Activated CD8-positive, alpha-beta memory T cell treated with anti-CD3 and anti-CD28 coated beads, Interleukin-2, amount 50 U/mL, for 1 hour (primary cell): ENCODE results near the gene USP35.
"Not testable (repeated sequence)": the region's sequence is repeated elsewhere in the genome, so short reads cannot be mapped to it uniquely, and the experiment has no call there.

ENCODE experiments used
- DNase-seq: peaks from one replicate; pipeline ENCODE4 v3.0.0-alpha.2; 2020; ENCODE audit errors: extremely low read depth

USP35 gene

DNA sequence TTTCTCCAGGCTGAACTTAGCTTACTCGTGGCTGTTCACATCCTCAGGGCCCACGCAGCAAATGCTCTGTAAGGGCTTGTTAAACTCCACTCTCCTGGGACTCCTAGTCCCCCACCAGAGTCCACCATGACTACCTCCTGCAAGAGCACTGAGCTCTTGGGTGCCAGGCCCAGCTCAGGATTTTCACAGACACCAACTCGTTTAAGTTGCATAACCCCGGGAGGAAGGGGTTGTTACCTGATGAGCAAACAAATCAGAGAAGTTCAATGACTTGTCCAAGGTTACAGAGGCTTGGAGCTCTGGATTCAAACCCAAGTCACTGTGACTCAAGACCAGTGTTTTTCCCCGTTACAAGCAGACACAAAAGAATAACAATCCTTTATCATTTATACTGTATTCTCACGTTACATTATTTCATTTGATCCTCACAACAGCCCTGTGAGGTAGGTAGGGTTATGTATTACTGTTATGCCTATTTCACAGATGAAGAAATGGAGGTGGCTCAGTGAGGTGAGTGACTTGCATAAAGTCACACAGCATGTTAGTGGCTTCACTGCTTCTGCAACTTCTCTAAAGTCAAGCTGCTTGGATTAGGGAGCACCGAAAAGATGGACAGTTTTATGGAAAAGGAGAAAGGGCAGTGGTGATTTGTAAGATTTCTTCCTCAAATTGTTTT is 17.7 kb upstream of the USP35 start:
- no peak for DNase-seq

DNA sequence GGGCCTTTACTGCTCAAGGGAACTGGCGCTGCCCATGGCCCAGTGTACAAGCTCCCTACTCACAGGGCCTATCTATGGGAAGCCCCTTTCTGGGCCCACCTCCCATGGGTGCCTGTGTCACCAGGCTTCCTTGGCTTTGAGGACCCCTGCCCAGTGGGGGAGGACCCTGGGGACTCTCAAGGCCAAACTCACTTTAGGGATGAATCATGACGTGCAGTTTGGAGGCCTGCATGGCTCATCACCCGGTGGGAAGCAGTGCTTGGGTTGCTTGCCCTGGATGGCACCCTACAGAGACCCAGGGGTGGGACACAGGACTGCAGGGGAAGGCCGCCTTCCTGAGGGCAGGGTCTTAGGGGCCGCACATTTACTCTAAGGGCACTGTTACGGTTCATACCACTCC is 16.8 kb upstream of the USP35 start:
- DNase-seq = no peak

DNA sequence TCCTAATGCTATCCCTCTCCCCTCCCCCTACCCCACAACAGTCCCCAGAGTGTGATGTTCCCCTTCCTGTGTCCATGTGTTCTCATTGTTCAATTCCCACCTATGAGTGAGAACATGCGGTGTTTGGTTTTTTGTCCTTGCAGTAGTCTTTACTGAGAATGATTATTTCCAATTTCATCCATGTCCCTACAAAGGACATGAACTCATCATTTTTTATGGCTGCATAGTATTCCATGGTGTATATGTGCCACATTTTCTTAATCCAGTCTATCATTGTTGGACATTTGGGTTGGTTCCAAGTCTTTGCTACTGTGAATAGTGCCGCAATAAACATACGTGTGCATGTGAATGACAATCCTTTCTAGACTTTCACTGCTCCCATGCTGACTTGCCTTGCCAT is 12.9 kb upstream of the USP35 start:
- not testable (repeated sequence) for DNase-seq

GRCh38 chr11:78176605-78177141 is 12.0 kb upstream of the USP35 start:
- DNase-seq = no peak

DNA sequence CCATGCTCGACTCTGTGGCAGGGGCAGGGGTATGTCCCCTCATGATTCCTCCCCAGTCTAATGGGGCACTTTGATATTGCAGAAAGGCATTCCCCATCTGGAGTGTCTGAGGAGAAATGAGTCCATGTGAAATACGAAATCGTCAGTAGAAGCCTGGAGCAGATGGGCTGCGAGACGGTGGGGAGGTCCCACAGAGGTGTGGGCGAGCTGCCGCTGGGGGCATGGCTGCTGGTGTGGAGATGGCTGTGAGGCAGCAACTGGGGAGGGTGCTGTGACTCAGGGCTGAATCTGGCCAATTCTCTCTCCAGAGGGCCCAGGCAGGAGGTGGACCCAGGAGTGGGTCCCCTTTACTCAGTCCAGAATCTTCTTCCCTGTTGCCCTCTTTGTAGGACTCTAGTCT is 11.5 kb upstream of the USP35 start:
- no peak for DNase-seq

- DNase-seq = no peak
These were observed 9.2 kb upstream of the USP35 start for GRCh38 chr11:78179459-78180071.

DNA sequence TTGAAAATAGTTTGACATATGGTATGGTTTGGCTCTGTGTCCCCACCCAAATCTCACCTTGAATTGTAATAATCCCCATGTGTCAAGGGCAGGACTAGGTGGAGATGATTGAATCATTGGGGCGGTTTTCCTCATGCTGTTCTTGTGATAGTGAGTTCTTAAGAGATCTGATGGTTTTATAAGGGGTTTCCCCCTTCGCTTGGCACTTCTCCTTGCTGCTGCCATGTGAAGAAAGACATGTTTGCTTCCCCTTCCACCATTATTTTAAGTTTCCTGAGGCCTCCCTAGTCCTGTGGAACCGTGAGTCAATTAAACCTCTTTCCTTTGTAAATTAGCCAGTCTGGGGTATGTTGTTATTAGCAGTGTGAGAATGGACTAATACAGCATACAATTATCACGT is 8.0 kb upstream of the USP35 start:
- no peak for DNase-seq

DNA sequence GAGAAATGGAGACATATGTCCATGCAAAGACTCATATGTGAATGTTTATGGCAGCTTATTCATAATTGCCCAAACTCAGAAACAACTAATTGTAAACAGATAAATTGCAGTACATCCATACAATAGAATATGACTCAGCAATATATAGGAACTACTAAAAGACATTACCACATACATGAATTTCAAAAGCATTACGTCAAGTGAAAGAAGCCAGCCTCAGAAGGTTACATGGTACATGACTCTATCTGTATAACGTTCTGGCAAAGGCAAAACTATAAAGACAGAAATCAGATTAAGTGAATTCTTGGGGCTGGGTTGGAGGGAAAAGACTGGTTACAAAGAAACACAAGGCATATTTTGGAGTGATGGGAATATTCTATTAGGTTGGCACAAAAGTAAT is 7.5 kb upstream of the USP35 start:
- DNase-seq = no peak

- peak; percentile 67 for DNase-seq
These were observed 1.1 kb upstream of the USP35 start for GRCh38 chr11:78187366-78188285.

- DNase-seq = no peak
These were observed 530 bp downstream of the USP35 start for GRCh38 chr11:78189174-78189724.

DNA sequence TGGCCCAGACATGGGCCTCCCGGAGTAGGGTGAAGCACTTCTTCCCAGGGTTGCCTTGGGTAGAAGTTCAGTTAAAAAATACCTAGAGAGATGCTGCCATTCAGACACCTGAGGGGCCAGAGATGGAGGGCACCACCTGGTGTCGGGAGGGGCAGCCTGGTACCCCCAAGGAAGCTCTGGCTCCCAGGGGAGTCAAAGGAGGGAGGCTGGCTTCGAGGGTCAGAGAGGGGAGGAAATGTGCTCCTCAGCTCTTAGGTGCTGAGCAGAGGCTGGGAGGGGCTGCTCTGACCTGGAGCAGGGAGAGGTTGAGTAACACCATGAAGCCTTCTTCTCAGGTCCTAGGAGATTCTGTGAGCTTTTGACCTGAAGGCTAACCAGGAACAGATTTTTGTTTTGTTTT is 1.1 kb downstream of the USP35 start:
- DNase-seq = no peak

GRCh38 chr11:78190374-78190773 is 1.7 kb downstream of the USP35 start:
- no peak for DNase-seq

DNA sequence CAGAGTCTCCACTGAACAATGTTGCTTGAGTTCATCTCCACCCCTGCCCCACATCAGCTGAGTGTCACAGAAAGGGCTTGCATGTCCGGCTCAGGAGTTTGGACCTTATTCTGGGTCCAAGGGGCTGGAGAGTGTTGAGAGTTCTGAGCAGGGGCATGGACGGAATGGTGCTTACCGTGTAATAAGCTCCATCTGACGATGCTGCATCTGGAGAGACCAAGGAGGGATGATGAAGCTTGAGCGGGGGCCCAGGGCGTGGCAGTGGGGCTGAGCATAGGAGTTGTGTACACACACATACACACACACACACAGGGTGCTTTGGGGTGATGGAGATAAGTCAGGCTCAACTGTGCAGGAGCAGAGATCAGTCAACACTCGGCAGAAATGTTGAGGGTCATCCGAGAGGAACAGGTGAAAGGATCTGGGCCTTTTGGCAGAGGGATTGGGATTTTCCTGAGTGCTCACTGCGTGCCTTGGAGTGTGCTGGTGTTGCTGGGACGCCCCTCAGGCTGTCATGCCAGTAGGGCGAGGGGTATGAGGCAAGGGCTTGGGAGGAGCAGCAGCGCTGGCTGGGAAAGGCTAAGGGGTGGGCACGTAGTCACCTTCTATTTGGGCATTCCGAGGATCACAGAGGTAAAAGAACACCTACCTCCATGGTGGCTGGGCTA is 2.3 kb downstream of the USP35 start:
- no peak for DNase-seq

- no peak for DNase-seq
These were observed 3.6 kb downstream of the USP35 start for GRCh38 chr11:78192223-78192719.

- DNase-seq = no peak
These were observed 4.2 kb downstream of the USP35 start for GRCh38 chr11:78192911-78193351.

- no peak for DNase-seq
These were observed 5.1 kb downstream of the USP35 start for GRCh38 chr11:78193806-78194205.

DNA sequence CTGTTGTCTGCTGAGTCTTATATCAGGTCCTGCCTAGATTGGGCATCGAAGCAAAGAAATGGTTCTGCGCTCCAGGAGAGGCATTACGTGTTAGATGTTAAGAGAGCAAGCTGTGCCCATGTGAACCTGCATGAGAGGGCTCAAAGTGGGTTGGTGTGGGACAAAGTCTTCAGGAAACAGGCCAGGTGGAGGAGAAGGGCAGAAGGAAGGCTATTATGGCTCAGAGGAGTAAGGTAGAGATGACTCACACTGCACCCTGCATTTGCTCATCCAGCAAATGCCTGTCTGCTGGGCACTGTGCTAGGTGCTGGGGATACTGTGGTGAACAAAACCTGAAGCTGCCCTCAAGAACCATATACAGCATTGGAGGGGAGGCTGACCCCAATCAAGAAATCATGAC is 5.8 kb downstream of the USP35 start:
- no peak for DNase-seq

GRCh38 chr11:78195917-78196560 is 7.3 kb downstream of the USP35 start:
- no peak for DNase-seq

- no peak for DNase-seq
These were observed 8.0 kb downstream of the USP35 start for GRCh38 chr11:78196661-78197091.

GRCh38 chr11:78197816-78198215 is 9.1 kb downstream of the USP35 start:
- DNase-seq = no peak
